Measurements from ENCODE around the gene LRRC14B. TPM values are rescaled to one million over a fixed set of nuclear protein-coding genes. Genes with fewer than 3 reads are reported as not detected.

The LRRC14B gene
- total RNA-seq, 2 donors from 2014 or later = not detected

GRCh38 chr5:204966-205670 lies 13.8 kb downstream of the LRRC14B start:
- no peaks in the 10 kb centered on the region for H3K27me3 ChIP-seq (ENCODE audit: control insufficient read depth, insufficient read depth, low read length, poor library complexity, severe bottlenecking)
- peaks cover 12% of the 10 kb centered on the region for H3K4me1 ChIP-seq (ENCODE audit: control insufficient read depth, insufficient read depth, low read length)
- peaks cover 16% of the 10 kb centered on the region for H3K4me1 Mint-ChIP-seq
- peaks cover 31% of the 10 kb centered on the region for H3K36me3 ChIP-seq (ENCODE audit: control insufficient read depth, insufficient read depth, low read length)
- H3K4me3 ChIP-seq (ENCODE audit: low read length) = no peak overlapping the region
- H3K27ac Mint-ChIP-seq = no peak overlapping the region
- H3K27me3 Mint-ChIP-seq (ENCODE audit: insufficient read depth) = no peaks in the 10 kb centered on the region
- WGBS, 2 experiments (ENCODE audit: insufficient coverage in 1 of 2, insufficient read length in 1 of 2) = 93 to 94% methylated on average over 30 of the region's 30 CpGs
- no peak overlapping the region for H3K27ac ChIP-seq (ENCODE audit: low read depth, low read length)
- DNase-seq = peak; percentile 22
- no peaks in the 10 kb centered on the region for H3K9me3 Mint-ChIP-seq
- TF ChIP-seq CTCF (conservative IDR thresholded peaks at IDR 0.05) = no peak
- no peak overlapping the region for H3K4me3 Mint-ChIP-seq
- no peak overlapping the region for H3K9ac ChIP-seq (ENCODE audit: extremely low read depth, low read length, poor library complexity, severe bottlenecking)
- peaks cover 27% of the 10 kb centered on the region for H3K36me3 Mint-ChIP-seq (ENCODE audit: low read depth)
- no peaks in the 10 kb centered on the region for H3K9me3 ChIP-seq (ENCODE audit: control insufficient read depth, low read length)

GRCh38 chr5:206406-206805 lies 15.1 kb downstream of the LRRC14B start:
- 92 to 93% methylated on average over 5 to 11 of the region's 11 CpGs for WGBS, 2 experiments (ENCODE audit: insufficient coverage in 1 of 2, insufficient read length in 1 of 2)
- peak; percentile 31 for DNase-seq
- H3K4me3 Mint-ChIP-seq = no peak overlapping the region
- Histone ChIP-seq H3K36me3 (ENCODE audit: control insufficient read depth, insufficient read depth, low read length) (peaks cover 31% of the 10 kb centered on the region), H3K9ac (ENCODE audit: extremely low read depth, low read length, poor library complexity, severe bottlenecking) (no peak overlapping the region), H3K27ac (ENCODE audit: low read depth, low read length) (no peak overlapping the region), H3K4me1 (ENCODE audit: control insufficient read depth, insufficient read depth, low read length) (peaks cover 12% of the 10 kb centered on the region), H3K4me3 (ENCODE audit: low read length) (no peak overlapping the region), H3K9me3 (ENCODE audit: control insufficient read depth, low read length) (no peaks in the 10 kb centered on the region), H3K27me3 (ENCODE audit: control insufficient read depth, insufficient read depth, low read length, poor library complexity, severe bottlenecking) (no peaks in the 10 kb centered on the region)
- no peaks in the 10 kb centered on the region for H3K9me3 Mint-ChIP-seq
- H3K36me3 Mint-ChIP-seq (ENCODE audit: low read depth) = peaks cover 27% of the 10 kb centered on the region
- H3K27ac Mint-ChIP-seq = no peak overlapping the region
- peaks cover 16% of the 10 kb centered on the region for H3K4me1 Mint-ChIP-seq
- no peak for TF ChIP-seq CTCF (conservative IDR thresholded peaks at IDR 0.05)
- no peaks in the 10 kb centered on the region for H3K27me3 Mint-ChIP-seq (ENCODE audit: insufficient read depth)

GRCh38 chr5:206927-207536 lies 15.7 kb downstream of the LRRC14B start:
- peak; percentile 29 for DNase-seq
- peaks cover 31% of the 10 kb centered on the region for H3K36me3 ChIP-seq (ENCODE audit: control insufficient read depth, insufficient read depth, low read length)
- H3K9me3 ChIP-seq (ENCODE audit: control insufficient read depth, low read length) = no peaks in the 10 kb centered on the region
- no peaks in the 10 kb centered on the region for H3K9me3 Mint-ChIP-seq
- peaks cover 12% of the 10 kb centered on the region for H3K4me1 ChIP-seq (ENCODE audit: control insufficient read depth, insufficient read depth, low read length)
- H3K27ac Mint-ChIP-seq = peak overlapping the region; percentile 67
- 62 to 83% methylated on average over 4 to 8 of the region's 8 CpGs for WGBS, 2 experiments (ENCODE audit: insufficient coverage in 1 of 2, insufficient read length in 1 of 2)
- no peak overlapping the region for H3K4me3 ChIP-seq (ENCODE audit: low read length)
- H3K36me3 Mint-ChIP-seq (ENCODE audit: low read depth) = peaks cover 27% of the 10 kb centered on the region
- no peak overlapping the region for H3K9ac ChIP-seq (ENCODE audit: extremely low read depth, low read length, poor library complexity, severe bottlenecking)
- no peak for TF ChIP-seq CTCF (conservative IDR thresholded peaks at IDR 0.05)
- H3K4me1 Mint-ChIP-seq = peaks cover 14% of the 10 kb centered on the region
- H3K27me3 Mint-ChIP-seq (ENCODE audit: insufficient read depth) = no peaks in the 10 kb centered on the region
- H3K27ac ChIP-seq (ENCODE audit: low read depth, low read length) = no peak overlapping the region
- no peak overlapping the region for H3K4me3 Mint-ChIP-seq
- H3K27me3 ChIP-seq (ENCODE audit: control insufficient read depth, insufficient read depth, low read length, poor library complexity, severe bottlenecking) = no peaks in the 10 kb centered on the region
